Endothelial cell (in vitro differentiated cells): ENCODE measurements around the gene B4GALNT1. TPM values are rescaled to one million over a fixed set of nuclear protein-coding genes. Genes with fewer than 3 reads are reported as not detected.

Experiments
- DNase-seq: peaks from one replicate; pipeline ENCODE4 v3.0.0; 2021; ENCODE audit warnings: low spot score
- H3K27ac Mint-ChIP-seq: one replicate; pipeline ENCODE4 v1.8.0; 2021; ENCODE audit warnings: mixed read lengths, inconsistent platforms; ENCODE audit not compliant: unreplicated experiment
- H3K27me3 Mint-ChIP-seq: one replicate; pipeline ENCODE4 v1.8.0; 2021; ENCODE audit warnings: mild to moderate bottlenecking, moderate library complexity, mixed read lengths, inconsistent platforms; ENCODE audit not compliant: unreplicated experiment
- H3K36me3 Mint-ChIP-seq: one replicate; pipeline ENCODE4 v1.8.0; 2021; ENCODE audit warnings: mild to moderate bottlenecking, low read depth, mixed read lengths, inconsistent platforms; ENCODE audit not compliant: unreplicated experiment
- H3K4me1 Mint-ChIP-seq: one replicate; pipeline ENCODE4 v1.8.0; 2021; ENCODE audit warnings: mild to moderate bottlenecking, mixed read lengths, inconsistent platforms; ENCODE audit not compliant: unreplicated experiment
- H3K4me3 Mint-ChIP-seq: one replicate; pipeline ENCODE4 v1.8.0; 2021; ENCODE audit warnings: mild to moderate bottlenecking, mixed read lengths, inconsistent platforms; ENCODE audit not compliant: unreplicated experiment
- H3K9me3 Mint-ChIP-seq: one replicate; pipeline ENCODE4 v1.8.0; 2021; ENCODE audit warnings: mixed read lengths, inconsistent platforms; ENCODE audit not compliant: unreplicated experiment
- total RNA-seq: library from RNA; stranded (reverse); fragmentation: NEBNext Ultra II Directional; extraction: Animal tissue kit (Norgen Biotek cat#: 25700); gene quantifications from one replicate; pipeline ENCODE4 v1.2.1, GENCODE V29; 2021; ENCODE audit not compliant: unreplicated experiment
- TF ChIP-seq, protein P1 (sequence below): fragments of 200-600 bp; sonication (generic); IDR thresholded peaks from one replicate; pipeline ENCODE4 v1.5.0; 2021; ENCODE audit warnings: antibody characterized with exemption; ENCODE audit not compliant: unreplicated experiment

Gene B4GALNT1
- total RNA-seq, 1 donor from 2014 or later = 1.3 TPM

DNA sequence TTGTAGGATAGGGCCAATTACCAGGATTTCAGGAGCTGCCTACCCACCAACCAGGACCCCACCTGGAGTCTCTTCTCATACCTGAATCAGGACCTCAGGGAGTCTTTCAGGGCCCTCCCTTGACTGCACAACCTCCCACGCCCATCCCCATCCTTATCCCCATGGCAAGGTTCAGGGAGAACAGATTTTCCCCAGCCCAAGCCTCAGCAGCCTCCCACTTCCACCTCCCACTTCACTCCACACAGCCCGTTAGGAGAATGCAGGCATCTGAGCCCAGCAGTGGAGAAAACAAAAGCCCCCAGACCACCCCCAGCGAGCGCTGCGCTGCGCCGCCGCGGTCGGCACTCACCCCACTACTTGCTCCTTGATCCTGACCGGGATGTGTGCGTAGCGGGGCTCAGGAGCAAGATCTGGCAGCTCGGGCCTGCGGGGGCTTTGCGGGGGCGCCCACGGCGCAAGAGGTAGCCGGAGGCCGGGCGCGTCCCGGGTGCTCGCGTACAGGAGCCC, 1.4 kb downstream of the B4GALNT1 start:
- Mint-ChIP-seq H3K4me1 (peaks cover 5% of the 10 kb centered on the region), H3K9me3 (no peaks in the 10 kb centered on the region), H3K4me3 (no peak overlapping the region), H3K27ac (no peak overlapping the region), H3K27me3 (peaks cover 24% of the 10 kb centered on the region), H3K36me3 (no peaks in the 10 kb centered on the region)
- TF ChIP-seq, protein P1, sequence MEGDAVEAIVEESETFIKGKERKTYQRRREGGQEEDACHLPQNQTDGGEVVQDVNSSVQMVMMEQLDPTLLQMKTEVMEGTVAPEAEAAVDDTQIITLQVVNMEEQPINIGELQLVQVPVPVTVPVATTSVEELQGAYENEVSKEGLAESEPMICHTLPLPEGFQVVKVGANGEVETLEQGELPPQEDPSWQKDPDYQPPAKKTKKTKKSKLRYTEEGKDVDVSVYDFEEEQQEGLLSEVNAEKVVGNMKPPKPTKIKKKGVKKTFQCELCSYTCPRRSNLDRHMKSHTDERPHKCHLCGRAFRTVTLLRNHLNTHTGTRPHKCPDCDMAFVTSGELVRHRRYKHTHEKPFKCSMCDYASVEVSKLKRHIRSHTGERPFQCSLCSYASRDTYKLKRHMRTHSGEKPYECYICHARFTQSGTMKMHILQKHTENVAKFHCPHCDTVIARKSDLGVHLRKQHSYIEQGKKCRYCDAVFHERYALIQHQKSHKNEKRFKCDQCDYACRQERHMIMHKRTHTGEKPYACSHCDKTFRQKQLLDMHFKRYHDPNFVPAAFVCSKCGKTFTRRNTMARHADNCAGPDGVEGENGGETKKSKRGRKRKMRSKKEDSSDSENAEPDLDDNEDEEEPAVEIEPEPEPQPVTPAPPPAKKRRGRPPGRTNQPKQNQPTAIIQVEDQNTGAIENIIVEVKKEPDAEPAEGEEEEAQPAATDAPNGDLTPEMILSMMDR = no peak
- DNase-seq = peak; percentile 2

DNA sequence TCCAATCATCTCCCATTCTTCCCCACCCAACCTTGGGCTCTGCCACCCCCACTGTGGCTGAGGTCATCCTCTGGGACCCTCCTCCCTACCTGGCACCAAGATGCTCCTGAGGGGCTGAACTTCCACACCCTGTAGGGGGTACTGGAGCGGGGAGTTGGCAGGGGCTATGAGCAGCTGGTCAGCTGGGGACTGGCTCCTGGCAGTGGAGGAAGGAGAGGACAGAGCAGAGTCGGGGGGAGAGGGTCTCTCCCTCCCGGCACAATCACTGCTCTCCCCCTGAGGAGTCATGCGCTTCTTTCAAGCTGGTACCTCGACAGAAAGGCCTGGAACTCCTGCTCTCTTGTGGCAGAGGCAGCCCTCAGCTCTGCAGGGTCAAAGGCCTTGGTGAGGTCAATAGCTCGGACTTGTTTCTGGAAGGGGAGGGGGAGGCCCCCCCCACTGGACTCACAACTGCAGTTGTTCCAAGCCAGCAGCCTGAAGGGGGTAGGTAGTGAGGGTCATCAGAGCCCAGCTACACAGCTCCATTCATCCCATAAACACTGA, 2.0 kb downstream of the B4GALNT1 start:
- TF ChIP-seq, protein P1 = no peak
- Mint-ChIP-seq H3K36me3 (no peaks in the 10 kb centered on the region), H3K9me3 (no peaks in the 10 kb centered on the region), H3K4me1 (peaks cover 5% of the 10 kb centered on the region), H3K27ac (no peak overlapping the region), H3K4me3 (no peak overlapping the region), H3K27me3 (peaks cover 27% of the 10 kb centered on the region)
- no peak for DNase-seq

DNA sequence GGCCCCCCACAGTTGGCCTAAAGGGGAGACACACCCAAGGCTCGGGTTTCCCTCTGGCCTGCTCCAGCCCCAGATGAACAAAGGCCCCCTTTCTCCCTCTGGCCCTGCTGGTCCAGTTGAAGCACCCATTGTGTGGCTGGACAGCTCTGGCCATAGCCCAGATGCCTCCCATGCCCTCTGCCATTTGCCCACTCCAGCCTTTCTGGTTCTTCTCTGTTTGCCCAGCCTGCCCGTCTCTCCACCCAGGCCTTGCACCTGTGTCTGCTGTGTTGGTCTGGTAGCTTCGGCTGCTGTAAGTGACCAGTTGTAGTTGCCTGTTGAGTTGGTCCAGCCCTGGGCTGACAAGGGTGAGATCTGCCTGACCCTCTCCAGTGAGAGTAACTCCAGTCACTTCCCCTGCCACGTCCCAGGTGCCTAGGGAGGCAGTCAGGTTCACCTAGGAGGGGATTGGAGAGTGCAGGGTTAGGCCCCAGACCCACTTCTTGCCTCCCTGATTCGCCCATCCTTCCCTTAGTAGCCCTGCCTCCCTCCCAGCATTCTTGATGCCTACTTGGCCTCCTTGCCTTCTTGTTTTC, 3.0 kb downstream of the B4GALNT1 start:
- TF ChIP-seq, protein P1 = no peak
- Mint-ChIP-seq H3K9me3 (no peaks in the 10 kb centered on the region), H3K36me3 (no peaks in the 10 kb centered on the region), H3K27ac (no peak overlapping the region), H3K4me3 (no peak overlapping the region), H3K4me1 (peaks cover 5% of the 10 kb centered on the region), H3K27me3 (peaks cover 35% of the 10 kb centered on the region)
- DNase-seq = peak; percentile 4

DNA sequence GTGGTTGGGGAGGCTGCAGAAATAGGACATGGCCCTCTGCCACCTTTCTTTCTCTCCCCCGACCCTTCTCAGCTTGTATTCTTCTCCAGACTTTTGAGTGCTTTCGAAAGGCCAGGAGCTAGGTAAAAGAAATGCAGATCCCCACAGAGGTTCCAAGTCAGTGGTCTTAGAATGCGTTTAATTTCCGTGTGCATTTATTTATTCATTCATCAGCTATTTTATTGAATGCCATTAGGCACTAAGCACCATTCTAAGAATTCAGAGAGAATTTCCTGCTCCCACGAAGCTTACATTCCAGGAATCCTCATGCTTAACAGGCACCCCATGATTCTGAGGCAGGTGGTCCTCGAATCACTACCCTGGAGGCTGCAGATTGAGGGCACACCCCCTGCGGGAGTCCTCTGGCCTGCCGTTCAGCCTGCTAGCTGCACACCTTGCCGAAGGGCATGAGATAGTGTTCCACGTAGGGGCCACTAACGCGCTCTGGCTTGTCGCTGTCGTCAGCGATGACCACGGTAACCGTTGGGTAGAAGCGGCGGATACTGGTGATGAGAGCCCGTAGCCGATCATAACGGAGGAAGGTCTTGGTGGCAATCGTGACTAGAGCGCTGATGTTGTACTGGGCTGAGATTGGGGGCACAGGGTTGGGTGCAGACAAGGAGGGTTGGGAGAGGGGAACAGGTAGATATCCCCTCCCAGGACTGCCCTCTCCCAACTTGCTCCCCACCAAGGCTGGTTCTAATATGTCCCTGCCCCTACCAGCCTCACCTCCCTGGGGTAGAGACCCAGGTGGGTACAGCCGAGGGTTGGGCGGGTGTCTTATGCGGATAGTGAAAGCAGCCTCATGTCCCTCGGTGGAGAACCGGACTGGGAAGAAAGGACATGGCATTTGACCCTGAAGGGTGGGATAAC, 4.5 kb downstream of the B4GALNT1 start:
- H3K27ac Mint-ChIP-seq = no peak overlapping the region
- H3K9me3 Mint-ChIP-seq = no peaks in the 10 kb centered on the region
- peaks cover 46% of the 10 kb centered on the region for H3K27me3 Mint-ChIP-seq
- peaks cover 11% of the 10 kb centered on the region for H3K4me1 Mint-ChIP-seq
- no peak overlapping the region for H3K4me3 Mint-ChIP-seq
- TF ChIP-seq, protein P1 = no peak
- DNase-seq = peak; percentile 2
- H3K36me3 Mint-ChIP-seq = no peaks in the 10 kb centered on the region
